Activated T-cell treated with anti-CD3 and anti-CD28 coated beads, Interleukin-2, amount 50 U/mL, for 4 hours (primary cell): Measurements from ENCODE around the gene COL4A5. TPM values are rescaled to one million over a fixed set of nuclear protein-coding genes. Genes with fewer than 3 reads are reported as not detected.

Experiments
- ATAC-seq, 2 donors: fragments of 200-7000 bp; cut with Tn5 transposase; one replicate each; pipeline ENCODE4 v1.10.0; 2021
- DNase-seq: peaks from one replicate; pipeline ENCODE4 v3.0.0-alpha.2; 2020
- H3K27me3 Mint-ChIP-seq: one replicate; pipeline ENCODE4 v1.8.0; 2021; ENCODE audit warnings: low read depth, mixed read lengths
- H3K36me3 Mint-ChIP-seq: one replicate; pipeline ENCODE4 v1.8.0; 2022; ENCODE audit warnings: mixed read lengths; ENCODE audit not compliant: insufficient read depth
- H3K4me1 Mint-ChIP-seq: one replicate; pipeline ENCODE4 v1.8.0; 2021; ENCODE audit warnings: low read depth, mixed read lengths
- H3K4me3 Mint-ChIP-seq: one replicate; pipeline ENCODE4 v1.8.0; 2021; ENCODE audit warnings: mild to moderate bottlenecking, moderate library complexity, mixed read lengths
- H3K9me3 Mint-ChIP-seq: one replicate; pipeline ENCODE4 v1.8.0; 2021; ENCODE audit warnings: mixed read lengths
- total RNA-seq, 3 donors: library from RNA; stranded (reverse); gene quantifications; one replicate each; pipeline ENCODE4 v1.2.1, GENCODE V29; 2021

The COL4A5 gene
- total RNA-seq, 3 donors from 2014 or later, result 0.08 to 0.42 (median 0.33) TPM

GRCh38 chrX:108511721-108512120 is 72.1 kb downstream of the COL4A5 start:
- Mint-ChIP-seq H3K9me3 (peaks cover 6% of the 10 kb centered on the region), H3K4me1 (no peaks in the 10 kb centered on the region), H3K36me3 (no peaks in the 10 kb centered on the region), H3K4me3 (no peak overlapping the region), H3K27me3 (no peaks in the 10 kb centered on the region)
- ATAC-seq (no peak), DNase-seq (no peak)

GRCh38 chrX:108516184-108516583 is 76.5 kb downstream of the COL4A5 start:
- no peaks in the 10 kb centered on the region for H3K9me3 Mint-ChIP-seq
- no peaks in the 10 kb centered on the region for H3K4me1 Mint-ChIP-seq
- ATAC-seq, result no peak

GRCh38 chrX:108527724-108528123 is 88.1 kb downstream of the COL4A5 start:
- Mint-ChIP-seq H3K27me3 (no peaks in the 10 kb centered on the region), H3K4me3 (no peak overlapping the region), H3K4me1 (no peaks in the 10 kb centered on the region), H3K36me3 (no peaks in the 10 kb centered on the region), H3K9me3 (no peaks in the 10 kb centered on the region)
- DNase-seq (no peak), ATAC-seq (no peak)

More at GRCh38 chrX:108516184-108516583, 76.5 kb downstream of the COL4A5 start:
- Mint-ChIP-seq H3K27me3 (no peaks in the 10 kb centered on the region), H3K36me3 (no peaks in the 10 kb centered on the region), H3K4me3 (no peak overlapping the region)
- no peak for DNase-seq

DNA sequence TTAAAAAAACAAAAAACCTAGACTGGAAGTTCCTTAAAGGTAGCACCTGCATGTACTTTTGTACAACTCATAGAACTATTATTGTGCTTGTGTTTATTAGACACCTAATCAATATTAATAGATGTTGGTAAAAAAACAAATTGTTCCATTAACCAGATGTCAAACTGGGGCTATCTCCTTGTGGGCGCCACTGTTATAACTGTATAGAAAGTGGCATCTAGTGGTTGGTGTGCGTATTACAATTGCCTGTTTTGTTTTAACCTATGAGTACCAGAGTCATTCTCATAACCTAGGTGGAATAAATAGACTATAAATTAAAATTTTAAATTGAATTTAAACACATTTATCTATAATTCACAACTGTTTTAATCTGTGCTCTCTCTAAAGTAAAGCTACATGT is 97.4 kb downstream of the COL4A5 start:
- DNase-seq (no peak), ATAC-seq (no peak)
- Mint-ChIP-seq H3K4me3 (no peak overlapping the region), H3K27me3 (no peaks in the 10 kb centered on the region), H3K9me3 (no peaks in the 10 kb centered on the region), H3K4me1 (no peaks in the 10 kb centered on the region), H3K36me3 (no peaks in the 10 kb centered on the region)

DNA sequence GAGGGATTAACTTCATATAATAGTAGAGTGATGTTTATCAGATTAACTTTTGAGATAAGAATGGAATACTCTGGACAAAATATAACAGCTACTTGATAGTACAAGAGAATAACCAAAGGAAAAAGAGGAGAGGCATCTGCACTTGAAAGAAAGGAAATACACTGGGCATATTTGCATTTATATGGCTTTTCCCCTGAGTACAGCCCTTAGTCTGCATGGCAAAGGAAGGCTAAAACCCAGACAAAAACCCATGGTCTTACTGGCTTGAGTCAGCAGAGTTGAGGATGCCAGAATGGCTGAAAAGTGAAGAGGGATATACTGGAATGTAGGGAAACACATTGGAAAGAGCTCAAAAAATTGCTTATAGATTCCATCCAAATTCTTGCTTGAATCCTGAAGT is 101.6 kb downstream of the COL4A5 start:
- ATAC-seq (no peak), DNase-seq (no peak)
- H3K4me1 Mint-ChIP-seq, result no peaks in the 10 kb centered on the region
- no peaks in the 10 kb centered on the region for H3K36me3 Mint-ChIP-seq
- no peaks in the 10 kb centered on the region for H3K27me3 Mint-ChIP-seq
- H3K4me3 Mint-ChIP-seq, result no peak overlapping the region
- no peaks in the 10 kb centered on the region for H3K9me3 Mint-ChIP-seq

GRCh38 chrX:108557580-108557979 is 117.9 kb downstream of the COL4A5 start:
- Mint-ChIP-seq H3K4me3 (no peak overlapping the region), H3K4me1 (no peaks in the 10 kb centered on the region), H3K36me3 (no peaks in the 10 kb centered on the region), H3K9me3 (no peaks in the 10 kb centered on the region), H3K27me3 (no peaks in the 10 kb centered on the region)
- DNase-seq (no peak), ATAC-seq (no peak)

DNA sequence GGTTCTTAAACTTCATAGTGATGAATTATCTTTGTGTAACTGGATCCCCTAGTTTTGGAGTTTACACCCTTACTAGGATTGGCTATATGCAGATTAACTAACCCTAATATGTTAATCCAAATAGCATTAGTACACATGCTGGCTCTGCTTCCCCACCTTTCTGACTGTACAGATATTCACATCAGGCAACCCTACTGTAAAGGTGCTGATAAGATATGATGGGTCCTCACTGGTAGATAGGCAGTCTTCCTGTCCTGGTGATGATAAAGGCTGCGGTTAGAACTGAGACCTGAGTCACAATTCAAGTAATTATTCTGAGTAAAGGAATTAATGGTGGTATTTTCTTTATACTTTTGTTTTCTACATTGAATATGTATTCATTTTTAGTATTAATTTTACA is 118.6 kb downstream of the COL4A5 start:
- Mint-ChIP-seq H3K36me3 (no peaks in the 10 kb centered on the region), H3K4me1 (no peaks in the 10 kb centered on the region), H3K9me3 (no peaks in the 10 kb centered on the region), H3K27me3 (no peaks in the 10 kb centered on the region), H3K4me3 (no peak overlapping the region)
- ATAC-seq, result no peak
- DNase-seq, result no peak

DNA sequence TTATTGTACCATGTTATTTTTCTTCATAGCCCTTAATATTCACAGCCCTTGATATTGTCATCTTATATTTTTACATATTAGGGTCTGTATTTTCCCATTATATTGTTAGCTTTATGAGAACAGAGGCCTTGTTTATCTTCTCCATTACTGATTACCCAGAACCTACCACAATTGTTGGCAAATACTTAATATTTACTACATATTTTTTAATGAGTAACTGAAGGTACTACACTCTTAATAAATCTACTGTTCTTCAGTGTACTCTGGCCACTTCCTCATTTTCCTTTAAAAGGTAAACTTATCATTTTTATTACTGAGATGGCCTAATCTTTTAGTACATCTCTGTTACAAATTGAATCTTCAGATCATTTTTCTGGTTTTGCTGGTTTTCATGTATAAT is 133.5 kb downstream of the COL4A5 start:
- H3K4me3 Mint-ChIP-seq, result no peak overlapping the region
- H3K36me3 Mint-ChIP-seq, result no peaks in the 10 kb centered on the region
- no peak for DNase-seq
- H3K27me3 Mint-ChIP-seq, result no peaks in the 10 kb centered on the region
- H3K9me3 Mint-ChIP-seq, result no peaks in the 10 kb centered on the region
- H3K4me1 Mint-ChIP-seq, result no peaks in the 10 kb centered on the region
- ATAC-seq, result no peak

GRCh38 chrX:108582151-108582550 is 142.5 kb downstream of the COL4A5 start:
- H3K4me3 Mint-ChIP-seq, result no peak overlapping the region
- no peak for ATAC-seq
- H3K4me1 Mint-ChIP-seq, result no peaks in the 10 kb centered on the region
- no peaks in the 10 kb centered on the region for H3K36me3 Mint-ChIP-seq
- no peaks in the 10 kb centered on the region for H3K27me3 Mint-ChIP-seq
- no peak for DNase-seq
- H3K9me3 Mint-ChIP-seq, result no peaks in the 10 kb centered on the region

- Mint-ChIP-seq H3K36me3 (no peaks in the 10 kb centered on the region), H3K27me3 (no peaks in the 10 kb centered on the region), H3K4me1 (no peaks in the 10 kb centered on the region), H3K9me3 (no peaks in the 10 kb centered on the region), H3K4me3 (no peak overlapping the region)
- DNase-seq, result no peak
- no peak for ATAC-seq
Measured at GRCh38 chrX:108584617-108585211, 145.1 kb downstream of the COL4A5 start.

DNA sequence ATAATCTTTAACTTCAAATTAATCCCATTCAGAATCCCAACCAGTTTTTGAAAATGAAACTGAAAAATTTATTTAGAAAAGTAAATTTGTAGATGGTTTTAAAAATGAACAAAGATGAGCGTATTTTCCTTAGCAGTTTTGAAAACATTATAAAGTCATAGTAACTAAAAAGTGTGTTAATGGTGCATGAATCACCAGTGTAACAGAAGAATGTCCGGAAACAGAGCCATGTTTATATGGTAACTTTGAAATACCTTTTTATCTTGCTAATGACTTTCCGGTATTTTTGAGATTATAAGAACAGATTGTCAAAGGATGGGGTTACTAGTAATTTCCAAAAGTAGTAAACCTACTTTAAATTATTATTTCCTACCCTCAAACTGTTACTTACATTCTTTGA is 150.9 kb downstream of the COL4A5 start:
- H3K36me3 Mint-ChIP-seq, result no peaks in the 10 kb centered on the region
- DNase-seq, result no peak
- peaks cover 11% of the 10 kb centered on the region for H3K9me3 Mint-ChIP-seq
- no peaks in the 10 kb centered on the region for H3K27me3 Mint-ChIP-seq
- no peak for ATAC-seq
- H3K4me1 Mint-ChIP-seq, result no peaks in the 10 kb centered on the region
- no peak overlapping the region for H3K4me3 Mint-ChIP-seq

DNA sequence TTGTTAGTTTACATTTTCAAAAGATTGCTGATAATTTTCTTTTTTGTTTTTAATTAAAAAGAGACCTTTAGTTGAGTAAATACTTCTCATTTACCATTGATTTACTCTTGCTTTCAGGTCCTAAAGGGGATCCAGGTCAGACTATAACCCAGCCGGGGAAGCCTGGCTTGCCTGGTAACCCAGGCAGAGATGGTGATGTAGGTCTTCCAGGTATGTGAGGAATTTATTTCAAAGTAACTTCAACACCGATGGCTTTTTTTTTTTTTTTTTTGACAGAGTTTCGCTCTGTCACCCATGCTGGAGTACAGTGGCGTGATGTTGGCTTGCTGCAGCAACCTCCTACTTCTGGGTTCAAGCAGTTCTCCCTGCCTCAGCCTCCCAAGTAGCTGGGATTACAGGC is 161.6 kb downstream of the COL4A5 start:
- no peaks in the 10 kb centered on the region for H3K9me3 Mint-ChIP-seq
- H3K4me1 Mint-ChIP-seq, result no peaks in the 10 kb centered on the region
- H3K27me3 Mint-ChIP-seq, result no peaks in the 10 kb centered on the region
- no peak for ATAC-seq
- H3K36me3 Mint-ChIP-seq, result no peaks in the 10 kb centered on the region
- no peak for DNase-seq
- no peak overlapping the region for H3K4me3 Mint-ChIP-seq

GRCh38 chrX:108610141-108610540 is 170.5 kb downstream of the COL4A5 start:
- no peaks in the 10 kb centered on the region for H3K36me3 Mint-ChIP-seq
- H3K27me3 Mint-ChIP-seq, result no peaks in the 10 kb centered on the region
- DNase-seq (no peak), ATAC-seq (no peak)
- H3K4me3 Mint-ChIP-seq, result no peak overlapping the region
- H3K4me1 Mint-ChIP-seq, result no peaks in the 10 kb centered on the region
- H3K9me3 Mint-ChIP-seq, result no peaks in the 10 kb centered on the region

- H3K36me3 Mint-ChIP-seq, result no peaks in the 10 kb centered on the region
- ATAC-seq (no peak), DNase-seq (no peak)
- no peaks in the 10 kb centered on the region for H3K27me3 Mint-ChIP-seq
- H3K4me1 Mint-ChIP-seq, result no peaks in the 10 kb centered on the region
- no peak overlapping the region for H3K4me3 Mint-ChIP-seq
- H3K9me3 Mint-ChIP-seq, result no peaks in the 10 kb centered on the region
Measured at GRCh38 chrX:108614616-108615015, 175.0 kb downstream of the COL4A5 start.

GRCh38 chrX:108640817-108641216 is 201.2 kb downstream of the COL4A5 start:
- no peaks in the 10 kb centered on the region for H3K9me3 Mint-ChIP-seq
- DNase-seq (no peak), ATAC-seq (no peak)
- H3K4me1 Mint-ChIP-seq, result no peaks in the 10 kb centered on the region
- no peaks in the 10 kb centered on the region for H3K27me3 Mint-ChIP-seq
- H3K36me3 Mint-ChIP-seq, result no peaks in the 10 kb centered on the region
- no peak overlapping the region for H3K4me3 Mint-ChIP-seq
